Stimulated activated CD4-positive, alpha-beta T cell treated with anti-CD3 and anti-CD28 coated beads, Interleukin-2, amount 100 ng/mL, for 48 hours (primary cell): ENCODE measurements around the gene ZNF410.

Experiments
- DNase-seq, 2 donors: peaks; one replicate each; pipeline ENCODE4 v3.0.0-alpha.2; 2020

ZNF410 gene

GRCh38 chr14:73955674-73956073 is 69.0 kb downstream of the ZNF410 start:
- DNase-seq = no peak

DNA sequence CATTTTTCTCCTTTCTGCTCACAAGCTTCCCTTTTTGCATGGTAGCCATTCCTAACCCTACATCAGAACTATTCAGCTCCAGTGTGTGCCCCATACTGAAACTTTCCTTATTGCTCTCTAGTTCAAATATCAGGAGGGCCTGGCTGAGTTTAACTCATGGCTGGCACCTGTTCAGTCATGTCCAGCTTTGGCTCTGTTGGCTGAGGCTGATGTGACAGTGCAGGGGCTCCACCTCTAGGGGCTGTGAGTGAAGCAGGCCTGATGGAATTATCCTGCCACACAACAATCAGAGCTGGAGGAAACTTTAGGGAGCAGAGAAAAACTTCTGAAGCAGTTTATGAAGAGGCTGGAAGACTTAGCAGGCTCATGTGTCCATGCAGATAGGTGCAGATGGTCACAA is 71.9 kb downstream of the ZNF410 start:
- no peak for DNase-seq

DNA sequence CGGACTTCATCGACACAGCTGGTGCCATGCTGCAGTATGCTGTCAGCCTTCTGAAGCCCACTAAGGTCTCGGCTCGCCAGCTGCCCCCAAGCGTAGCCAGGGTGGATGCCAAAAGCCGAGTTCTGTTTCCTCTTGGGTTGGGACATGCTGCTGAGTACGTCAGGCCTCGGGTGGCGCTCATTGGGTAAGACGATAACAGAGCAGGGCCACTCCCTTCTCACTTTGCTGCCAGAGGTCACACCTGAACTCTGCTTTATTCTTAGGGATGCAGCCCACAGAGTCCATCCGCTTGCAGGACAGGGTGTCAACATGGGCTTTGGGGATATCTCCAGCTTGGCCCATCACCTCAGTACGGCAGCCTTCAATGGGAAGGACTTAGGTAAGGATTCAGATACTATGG is 74.5 kb downstream of the ZNF410 start:
- no peak for DNase-seq

DNA sequence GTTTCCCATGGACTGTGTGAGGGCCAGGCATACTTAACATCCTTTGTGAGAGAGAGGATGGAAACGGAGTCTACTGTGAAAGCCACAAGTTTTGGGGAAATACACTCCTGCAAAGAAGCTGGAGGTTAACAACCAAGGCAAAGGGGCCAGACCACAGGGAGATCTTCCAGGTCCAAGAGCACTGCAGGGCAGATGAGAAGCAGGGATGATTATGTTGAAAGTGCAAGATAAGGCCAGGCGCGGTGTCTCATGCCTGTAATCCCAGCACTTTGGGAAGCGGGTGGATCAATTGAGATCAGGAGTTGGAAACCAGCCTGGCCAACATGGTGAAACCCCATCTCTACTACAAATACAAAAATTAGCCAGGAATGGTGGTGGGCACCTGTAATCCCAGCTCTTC is 78.6 kb downstream of the ZNF410 start:
- DNase-seq = no peak

DNA sequence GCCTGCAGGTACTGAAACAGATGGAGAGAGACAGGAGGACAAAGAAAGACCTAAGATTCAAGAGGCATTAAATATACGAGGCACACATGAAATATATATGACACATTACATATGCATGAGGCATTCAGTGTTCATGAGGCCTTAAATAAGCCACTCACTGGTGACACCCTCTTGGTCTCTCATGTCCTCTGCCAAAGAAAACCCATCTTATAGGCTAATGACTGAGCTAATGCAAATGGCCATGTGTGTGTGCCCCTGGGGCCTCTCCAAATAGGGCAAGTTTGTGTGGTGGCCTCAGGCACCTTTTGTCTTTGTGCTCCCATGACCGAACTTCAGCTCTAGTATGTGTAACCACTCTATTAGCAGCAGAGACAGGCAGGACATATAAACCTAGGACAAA is 82.2 kb downstream of the ZNF410 start:
- no peak for DNase-seq

- no peak for DNase-seq
Measured at GRCh38 chr14:73973497-73973896, 86.8 kb downstream of the ZNF410 start.

DNA sequence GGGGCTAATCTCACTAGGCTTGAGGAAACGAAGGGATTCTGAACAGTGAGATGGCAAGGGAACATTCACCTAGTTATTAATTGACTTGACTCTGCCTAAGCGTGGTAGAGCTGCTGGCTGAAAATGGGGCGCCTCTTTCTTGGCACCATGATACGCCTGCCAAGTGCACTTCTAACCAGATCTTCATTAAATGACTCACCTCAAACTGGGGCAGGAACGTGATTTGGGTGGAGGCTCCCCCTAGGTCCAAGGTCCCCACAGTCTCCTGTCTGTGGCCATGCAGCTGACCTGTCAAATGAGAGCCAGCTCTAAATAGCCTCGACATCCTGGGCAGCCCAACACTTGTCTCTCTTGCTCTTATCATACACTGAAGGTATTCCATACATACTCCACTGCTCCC is 89.5 kb downstream of the ZNF410 start:
- DNase-seq = no peak

GRCh38 chr14:73977896-73978295 is 91.2 kb downstream of the ZNF410 start:
- DNase-seq = no peak
